Measurements from ENCODE around the gene COX5A.

- TF ChIP-seq CTCF (IDR thresholded peaks at IDR 0.05) (no peak), POLR2A (IDR thresholded peaks at IDR 0.05) (no peak)
Observed at GRCh38 chr15:74878273-74878672, 59.6 kb downstream of the COX5A start.
